Heart left ventricle (tissue), 16 donors: ENCODE data around the gene RASL10A. TPM values are rescaled to one million over a fixed set of nuclear protein-coding genes. Genes with fewer than 3 reads are reported as not detected.

Experiments
- ATAC-seq, 4 donors: fragments of 200-7000 bp; cut with Tn5 transposase; one replicate each; pipeline ENCODE4 v1.9.1; 2020 to 2022; ENCODE audit warnings: moderate library complexity in 4 of 4, mild to moderate bottlenecking in 3 of 4, moderate number of reproducible peaks in 1 of 4
- DNase-seq, 5 donors: peaks; one replicate each; pipeline ENCODE4 v3.0.0-alpha.2; 2020
- H3K27ac ChIP-seq, 12 donors: fragments of 200-600 bp; sonication (generic) in 4 of 12; one replicate each; pipeline versions ENCODE4 v1.5.0 to v1.8.0; 2016 to 2022; ENCODE audit warnings: mild to moderate bottlenecking in 2 of 12
- H3K27me3 ChIP-seq, 9 donors: fragments of 200-600 bp; sonication (generic) in 2 of 9; one replicate each; pipeline versions ENCODE4 v1.5.1 to v1.8.0; 2016 to 2022; ENCODE audit warnings: mild to moderate bottlenecking in 3 of 9
- H3K36me3 ChIP-seq, 9 donors: fragments of 200-600 bp; sonication (generic) in 2 of 9; one replicate each; pipeline versions ENCODE4 v1.5.0 to v1.8.0; 2018 to 2022; ENCODE audit warnings: mild to moderate bottlenecking in 2 of 9
- H3K4me1 ChIP-seq, 12 donors: fragments of 200-600 bp; sonication (generic) in 4 of 12; one replicate each; pipeline versions ENCODE4 v1.5.0 to v1.8.0; 2016 to 2022; ENCODE audit warnings: mild to moderate bottlenecking in 3 of 12
- H3K4me3 ChIP-seq, 12 donors: fragments of 200-600 bp; sonication (generic) in 4 of 12; one replicate each; pipeline versions ENCODE4 v1.5.0 to v1.8.0; 2017 to 2022; ENCODE audit warnings: mild to moderate bottlenecking in 9 of 12, moderate library complexity in 4 of 12
- H3K9me3 ChIP-seq, 12 donors: fragments of 200-600 bp; sonication (generic) in 4 of 12; one replicate each; pipeline versions ENCODE4 v1.5.0 to v1.8.0; 2016 to 2022; ENCODE audit warnings: mild to moderate bottlenecking in 1 of 12
- POLR2A ChIP-seq, 2 donors: fragments of 450-650 bp; IDR thresholded peaks; one replicate each; pipeline ENCODE4 v1.6.1; 2017; ENCODE audit warnings: antibody characterized with exemption in 2 of 2, mild to moderate bottlenecking in 2 of 2, moderate library complexity in 2 of 2
- WGBS, 4 donors: extraction: QIAGEN DNeasy Blood & Tissue Kit in 2 of 4; methylation state at CpG; one replicate each; pipeline versions ENCODE4 v1.1.5 to v1.1.7; 2013 to 2018; 5-methylcytosine and 5-hydroxymethylcytosine counted together
- intact Hi-C, 10 donors: fragments of 100-400 bp; cut with DNase I; formaldehyde crosslinking; loops; one replicate each; pipeline versions ENCODE4 v1.11.1 to v1.14.2; 2022
- polyA plus RNA-seq, 2 donors: library from polyadenylated mRNA; stranded (reverse); fragments of 200-250 nt; gene quantifications; one replicate each; pipeline ENCODE4 v1.2.3, GENCODE V29; 2013
- total RNA-seq, 9 donors: library from RNA; depleted of rRNA in 2 of 9; stranded (reverse); fragments of >200 nt in 2 of 9; fragmentation: NEBNext Ultra II Directional in 3 of 9; extraction: Animal tissue kit (Norgen Biotek cat#: 25700) in 3 of 9; gene quantifications; one replicate each; pipeline versions ENCODE4 v1.1.0 to v1.2.4, GENCODE V29; 2016 to 2023
- TF ChIP-seq, protein P1 (sequence below), 12 donors: fragments of 200-600 bp; sonication (generic) in 4 of 12; IDR thresholded peaks; one replicate each; pipeline versions ENCODE4 v1.5.0 to v1.8.0; 2018 to 2022; ENCODE audit warnings: antibody characterized with exemption in 12 of 12, mild to moderate bottlenecking in 5 of 12
- donor health status: ischemic (EF 13 %, LVEDD 7.1; RV severe dilation, severe dysfunction).
- donor health status: healthy with polysubstance abuse.
- donor health status: DM: no; HTN: yes; CAD: no.
- donor health status: DM: no; HTN: no; CAD: no.
- donor health status: ischemic (EF 25% LVEDD 6.9; RV normal size, moderate dysfunction).
- donor health status: ischemic (EF 25% LVEDD 5.7; RV mildly dilated, moderate dysfunction).
- donor health status: healthy.
- donor health status: DM: yes; HTN: yes; CAD: no.
- donor health status: ischemic (EF 35%, LVEDD 5.7; RV mildly dilated, moderate dysfunction).
- donor health status: nonischemic (EF 11% LVEDD 7.7; RV severe dilation, severe dysfunction).
- donor health status: DM: yes; HTN: yes; CAD: no.
- donor health status: PGD.
- donor health status: ischemic (EF 29% LVEDD 5.4; RV normal size, mild dysfunction).
- donor health status: nonischemic (EF 23%, LVEDD 6.1; RV moderate dilation, normal function).

RASL10A gene
- total and polyA plus RNA-seq, 11 donors = 0.29 to 5.8 (median 1.1) TPM

GRCh38 chr22:29338398-29338797 lies 22.9 kb upstream of the RASL10A start:
- DNase-seq = no peak
- Histone ChIP-seq H3K9me3 (no peaks in the 10 kb centered on the region), H3K36me3 (peaks cover 0 to 99% (median 83%) of the 10 kb centered on the region in 9 donors), H3K4me3 (no peak overlapping the region), H3K4me1 (peaks cover 0 to 26% (median 9%) of the 10 kb centered on the region in 12 donors), H3K27ac (no peak overlapping the region), H3K27me3 (no peaks in the 10 kb centered on the region)
- no peak for ATAC-seq
- TF ChIP-seq POLR2A (IDR thresholded peaks at IDR 0.05) = no peak
- TF ChIP-seq, protein P1, sequence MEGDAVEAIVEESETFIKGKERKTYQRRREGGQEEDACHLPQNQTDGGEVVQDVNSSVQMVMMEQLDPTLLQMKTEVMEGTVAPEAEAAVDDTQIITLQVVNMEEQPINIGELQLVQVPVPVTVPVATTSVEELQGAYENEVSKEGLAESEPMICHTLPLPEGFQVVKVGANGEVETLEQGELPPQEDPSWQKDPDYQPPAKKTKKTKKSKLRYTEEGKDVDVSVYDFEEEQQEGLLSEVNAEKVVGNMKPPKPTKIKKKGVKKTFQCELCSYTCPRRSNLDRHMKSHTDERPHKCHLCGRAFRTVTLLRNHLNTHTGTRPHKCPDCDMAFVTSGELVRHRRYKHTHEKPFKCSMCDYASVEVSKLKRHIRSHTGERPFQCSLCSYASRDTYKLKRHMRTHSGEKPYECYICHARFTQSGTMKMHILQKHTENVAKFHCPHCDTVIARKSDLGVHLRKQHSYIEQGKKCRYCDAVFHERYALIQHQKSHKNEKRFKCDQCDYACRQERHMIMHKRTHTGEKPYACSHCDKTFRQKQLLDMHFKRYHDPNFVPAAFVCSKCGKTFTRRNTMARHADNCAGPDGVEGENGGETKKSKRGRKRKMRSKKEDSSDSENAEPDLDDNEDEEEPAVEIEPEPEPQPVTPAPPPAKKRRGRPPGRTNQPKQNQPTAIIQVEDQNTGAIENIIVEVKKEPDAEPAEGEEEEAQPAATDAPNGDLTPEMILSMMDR (IDR thresholded peaks at IDR 0.05) = no peak
- WGBS, 4 donors = 79 to 94% (median 91%) methylated on average over 6 of the region's 6 CpGs
- intact Hi-C loops = no loop called here

DNA sequence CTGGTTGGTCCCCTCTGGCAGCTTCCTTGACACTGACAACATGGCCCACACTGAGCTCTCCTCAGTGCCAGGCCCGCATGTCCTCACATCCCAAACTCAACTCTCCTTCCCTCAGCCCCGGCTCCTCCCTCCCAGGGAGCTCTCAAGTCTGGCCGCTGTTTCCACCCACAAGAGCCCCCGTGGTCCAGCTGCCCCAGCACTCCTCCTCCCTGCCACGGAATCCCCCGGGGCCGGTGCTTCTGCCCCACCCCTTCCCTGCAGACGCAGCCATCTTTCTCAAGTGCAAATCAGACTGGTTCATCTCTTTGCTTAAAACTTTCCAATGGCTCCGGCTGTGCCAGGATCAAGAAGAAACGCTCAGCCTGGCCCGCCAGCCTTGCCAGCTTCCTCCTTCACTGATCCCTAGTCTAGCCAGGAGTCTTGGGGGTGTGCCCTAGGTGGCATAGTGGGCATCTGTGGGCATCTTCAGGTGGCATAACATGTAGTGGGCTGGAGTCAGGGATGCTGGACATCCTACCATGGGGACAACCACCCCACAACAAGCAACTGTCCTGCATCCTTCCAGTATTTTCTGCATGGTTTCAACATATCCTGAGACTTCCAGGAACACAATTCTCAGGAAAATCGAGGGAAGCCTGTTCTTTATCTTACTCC lies 22.3 kb upstream of the RASL10A start:
- Histone ChIP-seq H3K36me3 (peaks cover 0 to 99% (median 89%) of the 10 kb centered on the region in 9 donors), H3K9me3 (no peaks in the 10 kb centered on the region), H3K27ac (peak overlapping the region in 2 of 12 donors; percentile 5 to 24), H3K27me3 (no peaks in the 10 kb centered on the region), H3K4me3 (no peak overlapping the region), H3K4me1 (peaks cover 0 to 20% (median 4%) of the 10 kb centered on the region in 12 donors)
- intact Hi-C loops = no loop called here
- 82 to 84% (median 83%) methylated on average over 12 of the region's 12 CpGs for WGBS, 4 donors
- ATAC-seq (no peak), DNase-seq (no peak)
- TF ChIP-seq, protein P1 (IDR thresholded peaks at IDR 0.05) = no peak
- no peak for TF ChIP-seq POLR2A (IDR thresholded peaks at IDR 0.05)

- peaks cover 0 to 11% (median 0%) of the 10 kb centered on the region in 12 donors for H3K4me1 ChIP-seq
- H3K4me3 ChIP-seq = no peak overlapping the region
- DNase-seq (no peak), ATAC-seq (peak; percentile 41 to 58 (median 44))
- intact Hi-C loops = no loop called here
- H3K27ac ChIP-seq = peak overlapping the region in 3 of 12 donors; percentile 5 to 24 (median 23)
- no peaks in the 10 kb centered on the region for H3K27me3 ChIP-seq
- WGBS, 4 donors = 66 to 89% (median 78%) methylated on average over 13 to 14 of the region's 14 CpGs
- no peaks in the 10 kb centered on the region for H3K9me3 ChIP-seq
- H3K36me3 ChIP-seq = peaks cover 0 to 99% (median 85%) of the 10 kb centered on the region in 9 donors
- TF ChIP-seq, protein P1 (IDR thresholded peaks at IDR 0.05) = no peak
Measured at GRCh38 chr22:29336751-29337490, 21.4 kb upstream of the RASL10A start.

GRCh38 chr22:29335656-29336055 lies 20.2 kb upstream of the RASL10A start:
- peaks cover 0 to 99% (median 80%) of the 10 kb centered on the region in 9 donors for H3K36me3 ChIP-seq

More at GRCh38 chr22:29335656-29336055, 20.2 kb upstream of the RASL10A start:
- Histone ChIP-seq H3K4me3 (no peak overlapping the region), H3K4me1 (peaks cover 0 to 15% (median 0%) of the 10 kb centered on the region in 12 donors), H3K27ac (no peak overlapping the region), H3K27me3 (no peaks in the 10 kb centered on the region), H3K9me3 (no peaks in the 10 kb centered on the region)
- 91 to 94% (median 93%) methylated on average over 7 to 11 of the region's 11 CpGs for WGBS, 4 donors
- no peak for TF ChIP-seq POLR2A (IDR thresholded peaks at IDR 0.05)
- TF ChIP-seq, protein P1 (IDR thresholded peaks at IDR 0.05) = no peak
- intact Hi-C loops = no loop called here
- no peak for DNase-seq
- no peak for ATAC-seq
